T-helper 22 cell (primary cell): ENCODE data around the gene API5.
A peak's percentile ranks its signal among the peaks of the same experiment; 100 is the strongest.
"Not testable (repeated sequence)": the region's sequence is repeated elsewhere in the genome, so short reads cannot be mapped to it uniquely, and the experiment has no call there.

Experiments used
- DNase-seq: peaks from one replicate; pipeline ENCODE4 v3.0.0-alpha.2; 2020; ENCODE audit warnings: low read depth

The API5 gene

GRCh38 chr11:43311791-43312607 lies at the start of gene API5:
Gene API5, plus strand, starts transcription at chr11:43311996. Its CDS starts 132 bp downstream, at chr11:43312128.
- peak; percentile 84 for DNase-seq

- no peak for DNase-seq
Observed at GRCh38 chr11:43267856-43268580, 43.8 kb upstream of the API5 start.

- no peak for DNase-seq
Observed at GRCh38 chr11:43268786-43269185, 43.0 kb upstream of the API5 start.

- no peak for DNase-seq
Observed at GRCh38 chr11:43269254-43269918, 42.4 kb upstream of the API5 start.

GRCh38 chr11:43270468-43270867 lies 41.3 kb upstream of the API5 start:
- DNase-seq, result no peak

- no peak for DNase-seq
Observed at GRCh38 chr11:43278193-43278956, 33.4 kb upstream of the API5 start.

GRCh38 chr11:43282607-43283440 lies 29.0 kb upstream of the API5 start:
- no peak for DNase-seq

- DNase-seq, result no peak
Observed at GRCh38 chr11:43285826-43286225, 26.0 kb upstream of the API5 start.

GRCh38 chr11:43289368-43289767 lies 22.4 kb upstream of the API5 start:
- no peak for DNase-seq

GRCh38 chr11:43298397-43298796 lies 13.4 kb upstream of the API5 start:
- DNase-seq, result no peak

- DNase-seq, result no peak
Observed at GRCh38 chr11:43315966-43316365, 4.2 kb downstream of the API5 start.

- DNase-seq, result no peak
Observed at GRCh38 chr11:43316451-43316850, 4.7 kb downstream of the API5 start.

GRCh38 chr11:43327987-43328386 lies 16.2 kb downstream of the API5 start:
- DNase-seq, result no peak

- no peak for DNase-seq
Observed at GRCh38 chr11:43328482-43328881, 16.7 kb downstream of the API5 start.

GRCh38 chr11:43341159-43341558 lies 29.4 kb downstream of the API5 start:
- DNase-seq, result no peak

- DNase-seq, result not testable (repeated sequence)
Observed at GRCh38 chr11:43351426-43351825, 39.6 kb downstream of the API5 start.

- no peak for DNase-seq
Observed at GRCh38 chr11:43354311-43354710, 42.5 kb downstream of the API5 start.

GRCh38 chr11:43356336-43356735 lies 44.5 kb downstream of the API5 start:
- DNase-seq, result no peak

- DNase-seq, result no peak
Observed at GRCh38 chr11:43358279-43358800, 46.5 kb downstream of the API5 start.

GRCh38 chr11:43358801-43359421 lies 47.1 kb downstream of the API5 start, which contains the start of gene TTC17:
Gene TTC17, plus strand, starts transcription at chr11:43358920. Its CDS starts 35 bp downstream, at chr11:43358955.
- peak; percentile 87 for DNase-seq
